22Rv1 (cell line): ENCODE results near the gene PODN.

Experiments
- ZFX ChIP-seq: fragments of 450-650 bp; IDR thresholded peaks from 2 replicates; pipeline ENCODE4 v1.6.1; 2017; ENCODE audit warnings: antibody characterized with exemption, borderline replicate concordance
- TF ChIP-seq, protein P1 (sequence below): fragments of 450-650 bp; IDR thresholded peaks from 2 replicates; pipeline ENCODE4 v1.5.1; 2017; ENCODE audit warnings: mild to moderate bottlenecking

- TF ChIP-seq, protein P1, sequence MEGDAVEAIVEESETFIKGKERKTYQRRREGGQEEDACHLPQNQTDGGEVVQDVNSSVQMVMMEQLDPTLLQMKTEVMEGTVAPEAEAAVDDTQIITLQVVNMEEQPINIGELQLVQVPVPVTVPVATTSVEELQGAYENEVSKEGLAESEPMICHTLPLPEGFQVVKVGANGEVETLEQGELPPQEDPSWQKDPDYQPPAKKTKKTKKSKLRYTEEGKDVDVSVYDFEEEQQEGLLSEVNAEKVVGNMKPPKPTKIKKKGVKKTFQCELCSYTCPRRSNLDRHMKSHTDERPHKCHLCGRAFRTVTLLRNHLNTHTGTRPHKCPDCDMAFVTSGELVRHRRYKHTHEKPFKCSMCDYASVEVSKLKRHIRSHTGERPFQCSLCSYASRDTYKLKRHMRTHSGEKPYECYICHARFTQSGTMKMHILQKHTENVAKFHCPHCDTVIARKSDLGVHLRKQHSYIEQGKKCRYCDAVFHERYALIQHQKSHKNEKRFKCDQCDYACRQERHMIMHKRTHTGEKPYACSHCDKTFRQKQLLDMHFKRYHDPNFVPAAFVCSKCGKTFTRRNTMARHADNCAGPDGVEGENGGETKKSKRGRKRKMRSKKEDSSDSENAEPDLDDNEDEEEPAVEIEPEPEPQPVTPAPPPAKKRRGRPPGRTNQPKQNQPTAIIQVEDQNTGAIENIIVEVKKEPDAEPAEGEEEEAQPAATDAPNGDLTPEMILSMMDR = no peak
- no peak for TF ChIP-seq ZFX
These were observed 35.8 kb upstream of the PODN start for GRCh38 chr1:53026254-53026653.
